GM12872 (cell line): Measurements from ENCODE around the gene QTRT2.

Experiments
- CTCF ChIP-seq: IDR thresholded peaks from 3 replicates; pipeline ENCODE4 v1.5.1; 2011; ENCODE audit warnings: low read depth, mild to moderate bottlenecking, low read length, moderate library complexity; ENCODE audit not compliant: insufficient read depth

The QTRT2 gene

GRCh38 chr3:114122027-114122709, 65.6 kb downstream of the QTRT2 start:
- no peak for TF ChIP-seq CTCF

GRCh38 chr3:114126461-114126860, 69.9 kb downstream of the QTRT2 start:
- TF ChIP-seq CTCF = no peak

DNA sequence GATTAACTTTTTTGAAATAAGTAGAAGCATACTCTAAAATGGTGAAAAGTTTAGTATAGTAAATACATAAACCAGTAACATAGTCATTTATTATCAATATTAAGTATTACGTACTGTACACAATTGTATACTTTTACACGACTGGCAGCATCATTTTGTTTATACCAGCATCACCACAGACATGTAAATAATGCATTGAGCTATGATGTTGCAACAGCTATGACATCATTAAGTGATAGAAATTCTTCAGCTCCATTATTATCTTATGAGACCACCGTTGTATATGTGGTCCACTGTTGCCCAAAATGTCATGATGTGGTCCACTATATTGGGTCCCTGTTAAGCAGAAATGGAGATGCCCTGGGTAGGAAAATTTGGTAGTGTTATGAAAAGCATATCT, 71.0 kb downstream of the QTRT2 start:
- TF ChIP-seq CTCF = no peak

- no peak for TF ChIP-seq CTCF
Measured at GRCh38 chr3:114128231-114128630, 71.7 kb downstream of the QTRT2 start.

GRCh38 chr3:114128826-114129225, 72.3 kb downstream of the QTRT2 start:
- TF ChIP-seq CTCF = no peak

- TF ChIP-seq CTCF = no peak
Measured at GRCh38 chr3:114132500-114132899, 76.0 kb downstream of the QTRT2 start.

- no peak for TF ChIP-seq CTCF
Measured at GRCh38 chr3:114133947-114134346, 77.4 kb downstream of the QTRT2 start.
